ENCODE data around the gene TRRAP. TPM values are rescaled to one million over a fixed set of nuclear protein-coding genes. Genes with fewer than 3 reads are reported as not detected.

The TRRAP gene
- total and polyA plus RNA-seq, 2 of the 4 experiments (the other 2 are of a cell fraction) = 12.5 to 18.1 TPM

DNA sequence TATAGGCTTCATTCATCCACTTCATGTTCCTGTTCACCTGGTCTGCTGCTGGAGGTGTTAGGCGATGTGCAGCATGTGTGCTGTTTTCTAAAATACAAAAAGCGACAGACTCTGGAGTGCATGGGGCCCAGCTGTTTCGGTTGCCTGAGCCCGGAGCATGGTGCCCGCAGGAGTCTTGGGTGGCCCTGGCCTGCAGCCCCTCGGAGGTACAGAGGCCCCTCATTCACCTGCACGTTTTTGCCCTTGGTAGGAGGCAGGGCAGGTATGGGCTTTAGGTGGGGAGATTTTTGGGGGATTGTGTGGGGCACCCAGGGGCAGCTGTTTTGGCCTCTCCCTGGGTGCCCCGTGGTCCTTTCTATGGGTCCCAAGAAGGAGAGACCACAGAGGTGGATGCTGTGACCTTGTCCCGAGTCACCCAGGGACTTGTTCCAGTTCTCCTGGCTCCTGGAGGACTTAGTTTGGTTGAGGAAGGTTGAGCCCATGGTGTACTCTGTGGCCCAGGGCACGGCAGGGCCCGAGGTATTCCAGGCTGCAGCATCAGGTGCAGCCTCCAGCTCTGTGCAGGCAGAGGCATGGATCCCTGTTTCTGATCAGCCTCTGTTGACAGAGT, 130.7 kb downstream of the TRRAP start:
- DNase-seq (no peak), ATAC-seq (ENCODE audit: low read depth) (peak; percentile 25)
- H3K4ac ChIP-seq (ENCODE audit: low read depth, low read length) = no peak overlapping the region
- no peak overlapping the region for H3K23ac ChIP-seq (ENCODE audit: low read depth, low read length)
- H4K20me1 ChIP-seq (ENCODE audit: insufficient read depth, low read length) = peaks cover 8% of the 10 kb centered on the region; the same call in 1 of the 2 replicates
- no peak overlapping the region for H2BK5ac ChIP-seq (ENCODE audit: low read depth, low read length, poor library complexity, severe bottlenecking)
- no peak overlapping the region for H3K56ac ChIP-seq (ENCODE audit: extremely low read depth, insufficient read depth, low read length)
- no peak overlapping the region for H3K4me2 ChIP-seq (ENCODE audit: low read depth, low read length)
- H3K36me3 ChIP-seq (ENCODE audit: control insufficient read depth, insufficient read depth, low read length) = peaks cover 79% of the 10 kb centered on the region
- dilution Hi-C loops (cut with HindIII; ENCODE audit: low sequenced_read_pairs, unreplicated experiment) (no loop called here), intact Hi-C loops (cut with micrococcal nuclease) (no loop called here), in situ Hi-C loops (cut with MboI; ENCODE audit: low sequenced_read_pairs) (no loop called here)
- no peak overlapping the region for H4K8ac ChIP-seq (ENCODE audit: low read depth in 2 of 2, low read length in 2 of 2)
- no peaks in the 10 kb centered on the region for H3K27me3 ChIP-seq (ENCODE audit: control insufficient read depth, insufficient read depth, low read length)
- H2BK20ac ChIP-seq (ENCODE audit: low read depth, low read length) = no peak overlapping the region
- BruUV-seq (replicated peaks) = no TSS peak
- H2BK15ac ChIP-seq (ENCODE audit: low read depth, low read length) = no peak overlapping the region
- no peak overlapping the region for H2AK9ac ChIP-seq (replicated peaks; ENCODE audit: low read depth, low read length, poor library complexity)
- H3K18ac ChIP-seq (ENCODE audit: low read depth, low read length) = no peak overlapping the region
- TF ChIP-seq BHLHE40 (IDR thresholded peaks at IDR 0.05; ENCODE audit: low read depth, low read length) (no peak), RAD21 (IDR thresholded peaks at IDR 0.05; ENCODE audit: low read length) (no peak), CHD1 (IDR thresholded peaks at IDR 0.05; ENCODE audit: low read depth, low read length) (no peak), MAFK (IDR thresholded peaks at IDR 0.05; ENCODE audit: low read depth, low read length) (no peak), FOS (IDR thresholded peaks at IDR 0.05; ENCODE audit: low read depth, low read length) (no peak), MAZ (IDR thresholded peaks at IDR 0.05; ENCODE audit: borderline replicate concordance, low read depth, low read length) (no peak), CEBPB (IDR thresholded peaks at IDR 0.05; ENCODE audit: low read depth, low read length) (no peak), RCOR1 (IDR thresholded peaks at IDR 0.05; ENCODE audit: insufficient replicate concordance, low read length) (no peak), NFE2L2 (IDR thresholded peaks at IDR 0.05; ENCODE audit: low read depth, low read length) (no peak)
- TF ChIP-seq, protein P1, sequence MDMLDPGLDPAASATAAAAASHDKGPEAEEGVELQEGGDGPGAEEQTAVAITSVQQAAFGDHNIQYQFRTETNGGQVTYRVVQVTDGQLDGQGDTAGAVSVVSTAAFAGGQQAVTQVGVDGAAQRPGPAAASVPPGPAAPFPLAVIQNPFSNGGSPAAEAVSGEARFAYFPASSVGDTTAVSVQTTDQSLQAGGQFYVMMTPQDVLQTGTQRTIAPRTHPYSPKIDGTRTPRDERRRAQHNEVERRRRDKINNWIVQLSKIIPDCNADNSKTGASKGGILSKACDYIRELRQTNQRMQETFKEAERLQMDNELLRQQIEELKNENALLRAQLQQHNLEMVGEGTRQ (IDR thresholded peaks at IDR 0.05; ENCODE audit: low read depth, low read length) = no peak
- TF ChIP-seq, protein P2, sequence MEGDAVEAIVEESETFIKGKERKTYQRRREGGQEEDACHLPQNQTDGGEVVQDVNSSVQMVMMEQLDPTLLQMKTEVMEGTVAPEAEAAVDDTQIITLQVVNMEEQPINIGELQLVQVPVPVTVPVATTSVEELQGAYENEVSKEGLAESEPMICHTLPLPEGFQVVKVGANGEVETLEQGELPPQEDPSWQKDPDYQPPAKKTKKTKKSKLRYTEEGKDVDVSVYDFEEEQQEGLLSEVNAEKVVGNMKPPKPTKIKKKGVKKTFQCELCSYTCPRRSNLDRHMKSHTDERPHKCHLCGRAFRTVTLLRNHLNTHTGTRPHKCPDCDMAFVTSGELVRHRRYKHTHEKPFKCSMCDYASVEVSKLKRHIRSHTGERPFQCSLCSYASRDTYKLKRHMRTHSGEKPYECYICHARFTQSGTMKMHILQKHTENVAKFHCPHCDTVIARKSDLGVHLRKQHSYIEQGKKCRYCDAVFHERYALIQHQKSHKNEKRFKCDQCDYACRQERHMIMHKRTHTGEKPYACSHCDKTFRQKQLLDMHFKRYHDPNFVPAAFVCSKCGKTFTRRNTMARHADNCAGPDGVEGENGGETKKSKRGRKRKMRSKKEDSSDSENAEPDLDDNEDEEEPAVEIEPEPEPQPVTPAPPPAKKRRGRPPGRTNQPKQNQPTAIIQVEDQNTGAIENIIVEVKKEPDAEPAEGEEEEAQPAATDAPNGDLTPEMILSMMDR (conservative IDR thresholded peaks at IDR 0.05; ENCODE audit: low read depth, low read length) = no peak
- TF ChIP-seq, protein P3, sequence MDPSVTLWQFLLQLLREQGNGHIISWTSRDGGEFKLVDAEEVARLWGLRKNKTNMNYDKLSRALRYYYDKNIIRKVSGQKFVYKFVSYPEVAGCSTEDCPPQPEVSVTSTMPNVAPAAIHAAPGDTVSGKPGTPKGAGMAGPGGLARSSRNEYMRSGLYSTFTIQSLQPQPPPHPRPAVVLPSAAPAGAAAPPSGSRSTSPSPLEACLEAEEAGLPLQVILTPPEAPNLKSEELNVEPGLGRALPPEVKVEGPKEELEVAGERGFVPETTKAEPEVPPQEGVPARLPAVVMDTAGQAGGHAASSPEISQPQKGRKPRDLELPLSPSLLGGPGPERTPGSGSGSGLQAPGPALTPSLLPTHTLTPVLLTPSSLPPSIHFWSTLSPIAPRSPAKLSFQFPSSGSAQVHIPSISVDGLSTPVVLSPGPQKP (IDR thresholded peaks at IDR 0.05; ENCODE audit: borderline replicate concordance, low read depth, low read length) = no peak
- H3K4me3 ChIP-seq (ENCODE audit: insufficient read depth, low read depth, low read length) = no peak overlapping the region
- no peak overlapping the region for H3K9ac ChIP-seq (ENCODE audit: low read depth, low read length)
- H4K91ac ChIP-seq (ENCODE audit: insufficient read depth, low read depth, low read length) = no peak overlapping the region
- WGBS, 2 experiments (ENCODE audit: extremely low coverage in 2 of 2, insufficient read length in 1 of 2) = 92% methylated on average over 3 of the region's 11 CpGs; no CpG with 5 or more reads in 1 of the 2 experiments
- no peaks in the 10 kb centered on the region for H3K9me3 ChIP-seq (ENCODE audit: control insufficient read depth, insufficient read depth, low read length)
- H3K79me1 ChIP-seq (ENCODE audit: low read depth in 1 of 2, low read length in 2 of 2) = peaks cover 0 to 5% of the 10 kb centered on the region in 2 experiments; a peak in 3 of 4 replicates
- H2AK5ac ChIP-seq (ENCODE audit: low read depth, low read length) = no peak overlapping the region
- H4K5ac ChIP-seq (ENCODE audit: low read depth, low read length) = no peak overlapping the region
- no peak overlapping the region for H3K14ac ChIP-seq (replicated peaks; ENCODE audit: low read depth, low read length)
- H3K4me1 ChIP-seq (ENCODE audit: control insufficient read depth, insufficient read depth, low read length) = no peaks in the 10 kb centered on the region
- H2AFZ ChIP-seq (replicated peaks; ENCODE audit: low read length, poor library complexity) = no peak overlapping the region
- POLR2A ChIA-PET (ENCODE audit: unreplicated experiment) = no interaction called here
- H3K9me1 ChIP-seq (ENCODE audit: insufficient read depth, low read length) = no peaks in the 10 kb centered on the region; the same call in 1 of the 2 replicates
- H2BK120ac ChIP-seq (ENCODE audit: low read depth, low read length) = no peak overlapping the region
- no peak overlapping the region for H3K27ac ChIP-seq (ENCODE audit: insufficient read depth, low read length)
- CTCF ChIA-PET = interaction anchor here (1.0 kb wide), 1 partner anchor 10 kb away, joined by 3 read pairs; no protein-coding TSS in a partner anchor
